ENCODE results near the gene CTBP2.

The CTBP2 gene

GRCh38 chr10:124977648-124978375, 182.6 kb downstream of the CTBP2 start:
- TF ChIP-seq CTCF (IDR thresholded peaks at IDR 0.05) = no peak
- no peaks in the 10 kb centered on the region for H3K27me3 ChIP-seq
- peaks cover 13 to 31% (median 29%) of the 10 kb centered on the region in 3 donors for H3K36me3 ChIP-seq
- no peak for DNase-seq
- H3K4me3 ChIP-seq = no peak overlapping the region
- no peak overlapping the region for H3K27ac ChIP-seq
- intact Hi-C loops (cut with DNase I; ENCODE audit: low total_unique reads) = no loop called here
- H3K9me3 ChIP-seq = no peaks in the 10 kb centered on the region
- H3K4me1 ChIP-seq = peaks cover 0 to 3% (median 0%) of the 10 kb centered on the region in 4 donors

- Histone ChIP-seq H3K9me3 (no peaks in the 10 kb centered on the region), H3K4me1 (peaks cover 0 to 5% (median 1%) of the 10 kb centered on the region in 4 donors), H3K27ac (no peak overlapping the region), H3K4me3 (no peak overlapping the region), H3K36me3 (peaks cover 13 to 28% (median 28%) of the 10 kb centered on the region in 3 donors), H3K27me3 (no peaks in the 10 kb centered on the region)
- TF ChIP-seq CTCF (IDR thresholded peaks at IDR 0.05) = no peak
- intact Hi-C loops (cut with DNase I; ENCODE audit: low total_unique reads) = no loop called here
- no peak for DNase-seq
Measured at GRCh38 chr10:124977161-124977560, 183.2 kb downstream of the CTBP2 start.

- DNase-seq = no peak
- no peak for TF ChIP-seq CTCF (IDR thresholded peaks at IDR 0.05)
- H3K27me3 ChIP-seq = no peaks in the 10 kb centered on the region
- H3K4me1 ChIP-seq = peaks cover 0 to 16% (median 9%) of the 10 kb centered on the region in 4 donors
- H3K36me3 ChIP-seq = peaks cover 13 to 22% (median 22%) of the 10 kb centered on the region in 3 donors
- no peaks in the 10 kb centered on the region for H3K9me3 ChIP-seq
- intact Hi-C loops (cut with DNase I; ENCODE audit: low total_unique reads) = no loop called here
- no peak overlapping the region for H3K4me3 ChIP-seq
- no peak overlapping the region for H3K27ac ChIP-seq
Measured at GRCh38 chr10:124975977-124976514, 184.3 kb downstream of the CTBP2 start.

GRCh38 chr10:124974131-124974530, 186.2 kb downstream of the CTBP2 start:
- intact Hi-C loops (cut with DNase I; ENCODE audit: low total_unique reads) = no loop called here
- no peak overlapping the region for H3K4me3 ChIP-seq
- peaks cover 13 to 22% (median 21%) of the 10 kb centered on the region in 3 donors for H3K36me3 ChIP-seq
- H3K27ac ChIP-seq = no peak overlapping the region
- DNase-seq = no peak
- H3K4me1 ChIP-seq = peaks cover 0 to 35% (median 15%) of the 10 kb centered on the region in 4 donors
- H3K9me3 ChIP-seq = no peaks in the 10 kb centered on the region
- no peaks in the 10 kb centered on the region for H3K27me3 ChIP-seq
- no peak for TF ChIP-seq CTCF (IDR thresholded peaks at IDR 0.05)

- Histone ChIP-seq H3K9me3 (no peaks in the 10 kb centered on the region), H3K4me1 (peaks cover 0 to 41% (median 14%) of the 10 kb centered on the region in 4 donors), H3K27ac (no peak overlapping the region), H3K27me3 (no peaks in the 10 kb centered on the region), H3K36me3 (peaks cover 13 to 23% (median 22%) of the 10 kb centered on the region in 3 donors), H3K4me3 (no peak overlapping the region)
- DNase-seq = no peak
- TF ChIP-seq CTCF (IDR thresholded peaks at IDR 0.05) = no peak
- intact Hi-C loops (cut with DNase I; ENCODE audit: low total_unique reads) = no loop called here
Measured at GRCh38 chr10:124972637-124973036, 187.7 kb downstream of the CTBP2 start.

Measured in tibial artery (tissue), 4 donors.